Mucosa of descending colon (tissue), 3 donors: ENCODE results near the gene PRSS12. TPM values are rescaled to one million over a fixed set of nuclear protein-coding genes. Genes with fewer than 3 reads are reported as not detected.
A peak's percentile ranks its signal among the peaks of the same experiment; 100 is the strongest.
"Not testable (repeated sequence)": the region's sequence is repeated elsewhere in the genome, so short reads cannot be mapped to it uniquely, and the experiment has no call there.

Experiments used
- ATAC-seq: fragments of 200-7000 bp; cut with Tn5 transposase; one replicate; pipeline ENCODE4 v1.9.1; 2020; ENCODE audit warnings: mild to moderate bottlenecking, moderate library complexity
- DNase-seq, 3 donors: peaks; one replicate each; pipeline ENCODE4 v3.0.0-alpha.2; 2020
- H3K36me3 ChIP-seq: fragments of 200-600 bp; one replicate; pipeline ENCODE4 v1.8.0; 2021; ENCODE audit warnings: low read depth, mild to moderate bottlenecking
- H3K4me1 ChIP-seq: fragments of 200-600 bp; one replicate; pipeline ENCODE4 v1.8.0; 2021; ENCODE audit warnings: low read depth, mild to moderate bottlenecking
- H3K4me3 ChIP-seq: fragments of 200-600 bp; one replicate; pipeline ENCODE4 v1.8.0; 2021; ENCODE audit warnings: mild to moderate bottlenecking
- H3K9me3 ChIP-seq: fragments of 200-600 bp; one replicate; pipeline ENCODE4 v1.8.0; 2021; ENCODE audit warnings: mild to moderate bottlenecking
- CTCF ChIP-seq: fragments of 200-600 bp; IDR thresholded peaks from one replicate; pipeline ENCODE4 v1.8.0; 2022; ENCODE audit warnings: antibody characterized with exemption, mild to moderate bottlenecking
- intact Hi-C, 2 donors: fragments of 100-400 bp; cut with DNase I in 1 of 2; cut with micrococcal nuclease in 1 of 2; formaldehyde crosslinking; loops; one replicate each; pipeline versions ENCODE4 v1.11.0 to v1.11.1; 2022; cut with DNase I, micrococcal nuclease
- total RNA-seq, 3 donors: library from RNA; stranded (reverse); fragmentation: NEBNext Ultra II Directional in 2 of 3; extraction: Animal tissue kit (Norgen Biotek cat#: 25700) in 2 of 3; gene quantifications; one replicate each; pipeline versions ENCODE4 v1.2.1 to v1.2.4, GENCODE V29; 2021 to 2023
- donor health status: DM: no; HTN: no; CAD: no; lungs with moderate emphysema.
- donor health status: DM: no; HTN: no; CAD: no.
- donor health status: DM: no; HTN: yes; CAD: no.

PRSS12 gene
- total RNA-seq, 3 donors from 2014 or later: 12.9 to 41.7 (median 31.1) TPM

- intact Hi-C loops: no loop called here
- DNase-seq (no peak), ATAC-seq (peak; percentile 36)
- Histone ChIP-seq H3K9me3 (no peaks in the 10 kb centered on the region), H3K4me1 (peaks cover 8% of the 10 kb centered on the region), H3K4me3 (no peak overlapping the region), H3K36me3 (no peaks in the 10 kb centered on the region)
- TF ChIP-seq CTCF: no peak
Measured at GRCh38 chr4:118307643-118308042, 45.2 kb downstream of the PRSS12 start.

DNA sequence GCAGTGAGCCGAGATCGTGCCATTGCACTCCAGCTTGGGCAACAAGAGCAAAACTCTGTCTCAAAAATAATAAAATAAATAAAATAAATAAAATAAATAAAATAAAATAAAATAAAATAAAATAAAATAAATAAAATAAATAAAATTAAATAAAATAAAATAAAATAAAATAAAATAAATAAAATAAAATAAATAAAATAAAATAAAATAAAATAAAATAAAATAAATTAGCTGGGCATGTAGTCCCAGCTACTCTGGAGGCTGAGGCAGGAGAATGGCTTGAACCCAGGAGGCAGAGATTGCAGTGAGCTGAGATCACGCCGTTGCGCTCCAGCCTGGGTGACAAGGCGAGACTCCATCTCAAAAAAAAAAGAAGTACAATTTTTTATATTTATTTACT is 53.2 kb downstream of the PRSS12 start:
- intact Hi-C loops, ATAC-seq, H3K4me3 ChIP-seq, DNase-seq, H3K9me3 ChIP-seq, H3K4me1 ChIP-seq, H3K36me3 ChIP-seq: not testable (repeated sequence)

GRCh38 chr4:118296729-118297128 is 56.1 kb downstream of the PRSS12 start:
- intact Hi-C loops: no loop called here
- TF ChIP-seq CTCF: no peak
- Histone ChIP-seq H3K9me3 (no peaks in the 10 kb centered on the region), H3K4me1 (peaks cover 6% of the 10 kb centered on the region), H3K36me3 (no peaks in the 10 kb centered on the region), H3K4me3 (no peak overlapping the region)
- DNase-seq (no peak), ATAC-seq (no peak)

DNA sequence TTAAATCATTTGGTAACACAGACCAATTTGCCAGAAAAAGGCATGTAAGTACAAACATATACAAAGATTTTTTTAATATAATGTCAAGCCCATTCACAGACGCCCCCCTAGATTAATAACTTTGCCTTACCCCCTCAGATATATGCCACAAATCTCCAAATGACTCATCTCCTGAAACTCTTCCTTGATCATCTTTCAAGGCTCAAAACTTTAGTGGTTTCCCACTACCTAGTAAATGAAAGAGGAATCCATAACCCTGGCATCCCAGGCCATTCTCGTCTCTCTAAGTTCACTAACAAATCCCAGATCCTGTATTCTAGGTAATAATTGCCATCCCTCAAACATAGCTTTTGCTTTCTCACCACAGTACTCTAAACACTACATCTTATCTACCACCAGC is 61.9 kb downstream of the PRSS12 start:
- Histone ChIP-seq H3K36me3 (no peaks in the 10 kb centered on the region), H3K9me3 (no peaks in the 10 kb centered on the region), H3K4me3 (no peak overlapping the region), H3K4me1 (no peaks in the 10 kb centered on the region)
- intact Hi-C loops: no loop called here
- no peak for TF ChIP-seq CTCF
- DNase-seq (no peak), ATAC-seq (no peak)

GRCh38 chr4:118289794-118290193 is 63.0 kb downstream of the PRSS12 start:
- no peak for TF ChIP-seq CTCF
- DNase-seq: no peak
- intact Hi-C loops: no loop called here
- no peaks in the 10 kb centered on the region for H3K9me3 ChIP-seq
- no peaks in the 10 kb centered on the region for H3K4me1 ChIP-seq
- ATAC-seq: no peak
- H3K4me3 ChIP-seq: no peak overlapping the region
- H3K36me3 ChIP-seq: no peaks in the 10 kb centered on the region

- no peaks in the 10 kb centered on the region for H3K36me3 ChIP-seq
- intact Hi-C loops: no loop called here
- H3K4me1 ChIP-seq: no peaks in the 10 kb centered on the region
- no peak for TF ChIP-seq CTCF
- ATAC-seq: no peak
- DNase-seq: no peak
- H3K9me3 ChIP-seq: no peaks in the 10 kb centered on the region
- H3K4me3 ChIP-seq: no peak overlapping the region
Measured at GRCh38 chr4:118287711-118288451, 64.9 kb downstream of the PRSS12 start.
